Heart right ventricle (tissue), 16 donors: ENCODE measurements around the gene NECTIN1. TPM values are rescaled to one million over a fixed set of nuclear protein-coding genes. Genes with fewer than 3 reads are reported as not detected.
A peak's percentile ranks its signal among the peaks of the same experiment; 100 is the strongest.
"Not testable (repeated sequence)": the region's sequence is repeated elsewhere in the genome, so short reads cannot be mapped to it uniquely, and the experiment has no call there.

Experiments
- ATAC-seq, 8 donors: fragments of 200-7000 bp; cut with Tn5 transposase; one replicate each; pipeline ENCODE4 v1.9.1; 2020; ENCODE audit warnings: mild to moderate bottlenecking in 8 of 8, moderate library complexity in 8 of 8, moderate number of reproducible peaks in 1 of 8
- DNase-seq, 2 donors: peaks; one replicate each; pipeline ENCODE4 v3.0.0-alpha.2; 2020
- H3K27ac ChIP-seq, 10 donors: fragments of 200-600 bp; sonication (generic) in 2 of 10; one replicate each; pipeline versions ENCODE4 v1.5.0 to v1.8.0; 2020 to 2022; ENCODE audit warnings: mild to moderate bottlenecking in 3 of 10
- H3K27me3 ChIP-seq, 7 donors: fragments of 200-600 bp; one replicate each; pipeline ENCODE4 v1.8.0; 2021 to 2022; ENCODE audit warnings: mild to moderate bottlenecking in 2 of 7
- H3K36me3 ChIP-seq, 9 donors: fragments of 200-600 bp; sonication (generic) in 1 of 9; one replicate each; pipeline versions ENCODE4 v1.5.0 to v1.8.0; 2020 to 2022; ENCODE audit warnings: mild to moderate bottlenecking in 2 of 9
- H3K4me1 ChIP-seq, 9 donors: fragments of 200-600 bp; sonication (generic) in 1 of 9; one replicate each; pipeline versions ENCODE4 v1.5.0 to v1.8.0; 2020 to 2022; ENCODE audit warnings: mild to moderate bottlenecking in 4 of 9
- H3K4me3 ChIP-seq, 10 donors: fragments of 200-600 bp; sonication (generic) in 2 of 10; one replicate each; pipeline versions ENCODE4 v1.5.0 to v1.8.0; 2020 to 2022; ENCODE audit warnings: mild to moderate bottlenecking in 7 of 10, moderate library complexity in 2 of 10
- H3K9me3 ChIP-seq, 11 donors: fragments of 200-600 bp in 10 of 11; sonication (generic) in 2 of 11; one replicate each; pipeline versions ENCODE4 v1.5.0 to v1.8.0; 2013 to 2022; ENCODE audit warnings: mild to moderate bottlenecking in 2 of 11, control low read depth in 1 of 11, moderate library complexity in 1 of 11
- WGBS, 2 donors: extraction: QIAGEN DNeasy Blood & Tissue Kit; methylation state at CpG; one replicate each; pipeline ENCODE4 v1.1.7; 2013; ENCODE audit warnings: inconsistent platforms in 1 of 2; 5-methylcytosine and 5-hydroxymethylcytosine counted together
- intact Hi-C, 10 donors: fragments of 100-400 bp; cut with DNase I; formaldehyde crosslinking; loops; one replicate each; pipeline versions ENCODE4 v1.11.1 to v1.14.2; 2022
- polyA plus RNA-seq, 2 donors: library from polyadenylated mRNA; stranded (reverse); fragments of 200-250 nt; gene quantifications; one replicate each; pipeline ENCODE4 v1.2.3, GENCODE V29; 2013
- total RNA-seq, 10 donors: library from RNA; stranded (reverse); fragmentation: NEBNext Ultra II Directional in 3 of 10; extraction: Animal tissue kit (Norgen Biotek cat#: 25700) in 3 of 10; gene quantifications; one replicate each; pipeline versions ENCODE4 v1.2.1 to v1.2.4, GENCODE V29; 2021 to 2023
- TF ChIP-seq, protein P1 (sequence below), 9 donors: fragments of 200-600 bp; sonication (generic) in 2 of 9; IDR thresholded peaks; one replicate each; pipeline versions ENCODE4 v1.5.0 to v1.8.0; 2021 to 2022; ENCODE audit warnings: antibody characterized with exemption in 9 of 9, mild to moderate bottlenecking in 5 of 9, moderate library complexity in 1 of 9
- donor health status: Arrhythmogenic right ventricular cardiomyopathy.
- donor health status: ischemic (EF 13 %, LVEDD 7.1; RV severe dilation, severe dysfunction).
- donor health status: healthy with polysubstance abuse.
- donor health status: DM: no; HTN: yes; CAD: no.
- donor health status: DM: no; HTN: no; CAD: no.
- donor health status: ischemic (EF 25% LVEDD 6.9; RV normal size, moderate dysfunction).
- donor health status: ischemic (EF 25% LVEDD 5.7; RV mildly dilated, moderate dysfunction).
- donor health status: healthy.
- donor health status: DM: yes; HTN: yes; CAD: no.
- donor health status: Ischemic cardiomyopathy.
- donor health status: ischemic (EF 35%, LVEDD 5.7; RV mildly dilated, moderate dysfunction).
- donor health status: nonischemic (EF 11% LVEDD 7.7; RV severe dilation, severe dysfunction).
- donor health status: DM: yes; HTN: yes; CAD: no.
- donor health status: PGD.
- donor health status: ischemic (EF 29% LVEDD 5.4; RV normal size, mild dysfunction).
- donor health status: nonischemic (EF 23%, LVEDD 6.1; RV moderate dilation, normal function).

Gene NECTIN1
- total and polyA plus RNA-seq, 12 donors = 4.0 to 22.8 (median 10.4) TPM

- H3K4me1 ChIP-seq = no peaks in the 10 kb centered on the region
- no peak overlapping the region for H3K4me3 ChIP-seq
- peaks cover 0 to 65% (median 41%) of the 10 kb centered on the region in 7 donors for H3K27me3 ChIP-seq
- TF ChIP-seq, protein P1, sequence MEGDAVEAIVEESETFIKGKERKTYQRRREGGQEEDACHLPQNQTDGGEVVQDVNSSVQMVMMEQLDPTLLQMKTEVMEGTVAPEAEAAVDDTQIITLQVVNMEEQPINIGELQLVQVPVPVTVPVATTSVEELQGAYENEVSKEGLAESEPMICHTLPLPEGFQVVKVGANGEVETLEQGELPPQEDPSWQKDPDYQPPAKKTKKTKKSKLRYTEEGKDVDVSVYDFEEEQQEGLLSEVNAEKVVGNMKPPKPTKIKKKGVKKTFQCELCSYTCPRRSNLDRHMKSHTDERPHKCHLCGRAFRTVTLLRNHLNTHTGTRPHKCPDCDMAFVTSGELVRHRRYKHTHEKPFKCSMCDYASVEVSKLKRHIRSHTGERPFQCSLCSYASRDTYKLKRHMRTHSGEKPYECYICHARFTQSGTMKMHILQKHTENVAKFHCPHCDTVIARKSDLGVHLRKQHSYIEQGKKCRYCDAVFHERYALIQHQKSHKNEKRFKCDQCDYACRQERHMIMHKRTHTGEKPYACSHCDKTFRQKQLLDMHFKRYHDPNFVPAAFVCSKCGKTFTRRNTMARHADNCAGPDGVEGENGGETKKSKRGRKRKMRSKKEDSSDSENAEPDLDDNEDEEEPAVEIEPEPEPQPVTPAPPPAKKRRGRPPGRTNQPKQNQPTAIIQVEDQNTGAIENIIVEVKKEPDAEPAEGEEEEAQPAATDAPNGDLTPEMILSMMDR (IDR thresholded peaks at IDR 0.05) = no peak
- WGBS, 2 donors = 73 to 76% methylated on average over 28 of the region's 28 CpGs
- H3K36me3 ChIP-seq = no peaks in the 10 kb centered on the region
- DNase-seq = no peak
- no peak for ATAC-seq
- H3K9me3 ChIP-seq = no peaks in the 10 kb centered on the region
- intact Hi-C loops = no loop called here
- no peak overlapping the region for H3K27ac ChIP-seq
Measured at GRCh38 chr11:119602745-119603373, 126.1 kb downstream of the NECTIN1 start.

DNA sequence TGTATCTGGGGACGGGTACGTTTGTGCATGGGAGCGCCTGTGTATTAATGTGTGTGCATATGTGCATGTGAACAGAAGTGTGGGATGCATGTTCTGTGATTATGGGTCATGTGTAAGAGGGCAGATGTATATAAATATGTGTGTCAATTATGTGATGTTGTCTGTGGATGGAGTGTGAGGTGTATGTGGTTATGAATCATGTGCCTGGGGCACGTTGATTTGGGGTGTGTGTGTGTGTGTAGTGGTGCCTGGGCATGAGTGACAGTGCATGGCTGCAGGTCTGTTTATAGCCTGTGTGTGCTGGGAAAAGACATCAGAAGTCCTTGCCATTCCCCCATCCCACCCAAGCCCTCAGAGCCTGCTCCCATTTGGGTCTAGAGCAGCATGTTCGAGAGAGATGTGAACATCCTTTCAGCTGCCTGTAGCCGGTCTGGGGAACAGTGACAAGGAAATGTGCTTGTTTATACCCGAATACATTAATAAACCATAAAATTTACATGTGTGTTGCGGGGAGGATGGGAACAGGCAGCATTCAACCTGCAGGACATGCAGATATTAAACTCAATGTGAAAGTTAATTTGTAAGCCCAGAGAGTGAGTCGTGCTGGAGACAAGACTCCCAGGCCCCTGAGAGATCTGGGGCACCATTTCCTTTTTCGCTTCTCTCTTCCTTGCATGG lies 129.0 kb downstream of the NECTIN1 start:
- Histone ChIP-seq H3K27me3 (peaks cover 0 to 37% (median 28%) of the 10 kb centered on the region in 7 donors), H3K4me3 (no peak overlapping the region), H3K4me1 (peaks cover 0 to 5% (median 0%) of the 10 kb centered on the region in 9 donors), H3K9me3 (no peaks in the 10 kb centered on the region), H3K36me3 (no peaks in the 10 kb centered on the region), H3K27ac (no peak overlapping the region)
- TF ChIP-seq, protein P1 (IDR thresholded peaks at IDR 0.05) = no peak
- DNase-seq (no peak), ATAC-seq (no peak)
- intact Hi-C loops = no loop called here
- 77 to 79% methylated on average over 10 of the region's 10 CpGs for WGBS, 2 donors

- Histone ChIP-seq H3K9me3 (peaks cover 0 to 14% (median 0%) of the 10 kb centered on the region in 11 donors), H3K4me1 (peaks cover 0 to 19% (median 0%) of the 10 kb centered on the region in 9 donors), H3K27me3 (peaks cover 0 to 10% (median under 1%) of the 10 kb centered on the region in 7 donors)
- ATAC-seq, H3K27ac ChIP-seq, H3K4me3 ChIP-seq, H3K36me3 ChIP-seq, DNase-seq, intact Hi-C loops: not testable (repeated sequence)
- WGBS, 2 donors = 54 to 56% methylated on average over 2 of the region's 2 CpGs
Measured at GRCh38 chr11:119595941-119596340, 133.1 kb downstream of the NECTIN1 start.

DNA sequence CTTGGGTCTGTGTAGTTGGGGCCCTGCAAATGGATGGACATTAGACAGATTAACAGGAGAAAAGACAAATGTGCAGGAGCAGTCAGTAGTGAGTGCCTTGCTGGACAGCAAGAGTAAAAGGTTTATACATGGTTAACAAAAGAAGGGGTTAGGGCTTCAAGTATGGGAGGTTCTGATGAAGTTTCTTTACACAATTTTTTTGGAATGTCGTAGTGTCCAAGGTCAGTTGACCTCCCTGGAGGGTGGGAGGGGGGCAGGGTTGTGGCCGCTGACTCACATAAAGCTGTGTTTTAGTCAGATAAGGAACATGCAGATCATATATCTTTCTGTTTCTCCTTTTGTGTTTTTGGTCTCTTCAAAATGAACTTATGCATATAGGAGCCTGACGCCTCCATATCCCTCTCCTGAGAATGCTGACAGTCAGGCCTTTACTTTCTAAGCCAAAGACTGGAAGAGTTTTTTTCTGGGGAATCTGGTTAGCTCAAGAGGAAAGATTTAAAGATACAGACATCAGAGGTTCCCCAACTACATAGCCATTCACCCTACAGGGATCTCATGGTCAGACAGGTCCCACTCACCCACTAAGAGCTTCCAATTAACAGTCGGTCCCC lies 134.3 kb downstream of the NECTIN1 start:
- peaks cover 0 to 14% (median 0%) of the 10 kb centered on the region in 11 donors for H3K9me3 ChIP-seq
- ATAC-seq = no peak
- TF ChIP-seq, protein P1 (IDR thresholded peaks at IDR 0.05) = no peak
- H3K27ac ChIP-seq = peak overlapping the region in 1 of 10 donors; percentile 31
- no peaks in the 10 kb centered on the region for H3K36me3 ChIP-seq
- H3K4me1 ChIP-seq = peaks cover 0 to 19% (median 0%) of the 10 kb centered on the region in 9 donors
- no peak for DNase-seq
- peaks cover 0 to 6% (median 0%) of the 10 kb centered on the region in 7 donors for H3K27me3 ChIP-seq
- whole genome bisulfite sequencing, 2 donors = 51 to 64% methylated on average over 4 of the region's 4 CpGs
- no peak overlapping the region for H3K4me3 ChIP-seq
- intact Hi-C loops = no loop called here
